Gastrocnemius medialis (tissue), 4 donors: Measurements from ENCODE around the gene CPLANE2. TPM values are rescaled to one million over a fixed set of nuclear protein-coding genes. Genes with fewer than 3 reads are reported as not detected.

ENCODE experiments used
- ATAC-seq, 2 donors: fragments of 150-250 bp; one replicate each; pipeline ENCODE4 v1.9.1; 2016
- DNase-seq, 2 donors: peaks; one replicate each; pipeline ENCODE4 v3.0.0-alpha.2; 2019
- H3K27ac ChIP-seq, 4 donors: fragments of 200-600 bp; sonication (generic); 1 replicate in 1 of 4; 2 replicates in 3 of 4; pipeline ENCODE4 v1.5.1; 2016 to 2018; ENCODE audit warnings: mild to moderate bottlenecking in 2 of 4, moderate library complexity in 1 of 4
- H3K27me3 ChIP-seq, 3 donors: fragments of 200-600 bp; sonication (generic) in 2 of 3; 1 replicate in 1 of 3; 2 replicates in 2 of 3; pipeline versions ENCODE4 v1.5.1 to v1.6.0; 2016 to 2019; ENCODE audit warnings: mild to moderate bottlenecking in 1 of 3, moderate library complexity in 1 of 3
- H3K36me3 ChIP-seq, 2 donors: fragments of 200-600 bp; sonication (generic) in 1 of 2; one replicate each; pipeline ENCODE4 v1.5.1; 2017 to 2018
- H3K4me1 ChIP-seq, 2 donors: fragments of 200-600 bp; sonication (generic) in 1 of 2; one replicate each; pipeline ENCODE4 v1.5.1; 2016 to 2017; ENCODE audit warnings: mild to moderate bottlenecking in 2 of 2
- H3K4me3 ChIP-seq, 4 donors: fragments of 200-600 bp; sonication (generic) in 3 of 4; 1 replicate in 1 of 4; 2 replicates in 3 of 4; pipeline ENCODE4 v1.5.1; 2016 to 2019; ENCODE audit warnings: mild to moderate bottlenecking in 2 of 4
- H3K9me3 ChIP-seq, 3 donors: fragments of 200-600 bp; sonication (generic) in 2 of 3; 1 replicate in 1 of 3; 2 replicates in 2 of 3; pipeline ENCODE4 v1.5.1; 2016 to 2019
- POLR2A ChIP-seq, 2 donors: fragments of 450-650 bp; IDR thresholded peaks; one replicate each; pipeline ENCODE4 v1.6.1; 2017; ENCODE audit warnings: antibody characterized with exemption in 2 of 2, mild to moderate bottlenecking in 2 of 2, moderate library complexity in 2 of 2
- in situ Hi-C, 4 donors: fragments of 200-750 bp; cut with MboI; loops; one replicate each; pipeline versions ENCODE4 v1.15.0 to v1.8.0; 2017; ENCODE audit warnings: low sequenced_read_pairs in 4 of 4
- intact Hi-C: fragments of 100-400 bp; cut with DNase I; formaldehyde crosslinking; loops from one replicate; pipeline ENCODE4 v1.15.1; 2023; ENCODE audit warnings: low total_unique reads
- total RNA-seq, 4 donors: library from RNA; depleted of rRNA; stranded (reverse); fragments of >200 nt; gene quantifications; one replicate each; pipeline versions ENCODE4 v1.1.0 to v1.2.3, GENCODE V29; 2016
- TF ChIP-seq, protein P1 (sequence below), 5 experiments: fragments of 450-650 bp in 3 of 5; fragments of 200-600 bp in 2 of 5; sonication (generic) in 2 of 5; IDR thresholded peaks in 4 of 5; conservative IDR thresholded peaks in 1 of 5; 1 replicate in 4 of 5; 2 replicates in 1 of 5; pipeline ENCODE4 v1.5.1; 2016 to 2019; ENCODE audit warnings: antibody characterized with exemption in 5 of 5, mild to moderate bottlenecking in 3 of 5, moderate library complexity in 3 of 5

CPLANE2 gene
- total RNA-seq, 4 donors from 2014 or later = 0.46 to 6.3 (median 3.1) TPM

DNA sequence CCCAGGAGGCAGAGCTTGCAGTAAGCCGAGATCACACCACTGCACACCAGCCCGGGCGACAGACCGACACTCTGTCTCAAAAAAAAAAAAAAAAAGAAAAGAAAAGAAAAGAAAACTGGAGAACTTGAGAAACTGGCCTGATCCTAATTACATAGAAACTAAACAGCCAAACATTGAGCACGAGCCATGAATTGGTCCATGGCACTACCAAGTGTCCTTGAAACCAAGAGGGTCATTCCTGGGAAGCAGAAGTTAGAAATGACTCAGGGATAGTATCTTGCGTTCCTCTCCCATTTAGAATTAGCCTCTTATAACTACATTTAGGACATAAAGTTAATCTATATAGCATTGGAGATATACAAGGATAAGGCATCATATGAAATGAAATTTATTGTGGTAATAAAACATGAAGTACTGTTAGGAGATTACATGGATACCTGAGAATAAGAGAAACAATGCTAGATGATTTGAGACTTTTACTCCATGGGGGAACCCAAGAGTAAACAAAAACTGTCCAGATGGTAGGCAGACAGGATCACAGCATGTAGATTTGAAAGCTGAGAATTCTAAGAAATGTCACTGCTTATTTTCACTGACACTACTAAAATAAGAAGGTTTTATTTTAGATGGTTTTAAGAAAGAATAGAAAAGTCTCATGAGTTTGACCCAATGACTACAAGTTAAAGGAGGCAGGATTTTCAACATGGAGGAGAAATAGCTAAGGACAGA is 39.5 kb upstream of the CPLANE2 start:
- in situ Hi-C loops = no loop called here

DNA sequence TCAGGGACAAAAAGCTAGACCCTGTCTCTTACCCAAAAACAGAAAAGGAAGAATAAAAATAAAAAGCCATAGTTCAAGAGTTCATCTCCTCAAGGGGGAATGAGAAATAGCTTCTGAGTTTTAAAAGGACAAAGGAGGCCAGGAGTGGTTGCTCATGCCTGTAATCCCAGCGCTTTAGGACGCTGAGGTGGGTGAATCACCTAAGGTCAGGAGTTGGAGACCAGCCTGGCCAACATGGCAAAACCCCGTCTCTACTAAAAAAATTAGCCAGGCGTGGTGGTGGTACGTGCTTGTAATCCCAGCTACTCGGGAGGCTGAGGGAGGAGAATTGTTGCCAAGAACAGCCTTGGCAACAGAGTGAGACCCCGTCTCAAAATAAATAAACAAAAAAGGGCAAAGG is 38.6 kb upstream of the CPLANE2 start:
- DNase-seq = no peak
- Histone ChIP-seq H3K4me3 (no peak overlapping the region), H3K4me1 (peaks cover 10% of the 10 kb centered on the region in 2 donors), H3K36me3 (peaks cover 0 to 3% of the 10 kb centered on the region in 2 donors), H3K27ac (no peak overlapping the region), H3K9me3 (no peaks in the 10 kb centered on the region), H3K27me3 (no peaks in the 10 kb centered on the region)
- TF ChIP-seq, protein P1, sequence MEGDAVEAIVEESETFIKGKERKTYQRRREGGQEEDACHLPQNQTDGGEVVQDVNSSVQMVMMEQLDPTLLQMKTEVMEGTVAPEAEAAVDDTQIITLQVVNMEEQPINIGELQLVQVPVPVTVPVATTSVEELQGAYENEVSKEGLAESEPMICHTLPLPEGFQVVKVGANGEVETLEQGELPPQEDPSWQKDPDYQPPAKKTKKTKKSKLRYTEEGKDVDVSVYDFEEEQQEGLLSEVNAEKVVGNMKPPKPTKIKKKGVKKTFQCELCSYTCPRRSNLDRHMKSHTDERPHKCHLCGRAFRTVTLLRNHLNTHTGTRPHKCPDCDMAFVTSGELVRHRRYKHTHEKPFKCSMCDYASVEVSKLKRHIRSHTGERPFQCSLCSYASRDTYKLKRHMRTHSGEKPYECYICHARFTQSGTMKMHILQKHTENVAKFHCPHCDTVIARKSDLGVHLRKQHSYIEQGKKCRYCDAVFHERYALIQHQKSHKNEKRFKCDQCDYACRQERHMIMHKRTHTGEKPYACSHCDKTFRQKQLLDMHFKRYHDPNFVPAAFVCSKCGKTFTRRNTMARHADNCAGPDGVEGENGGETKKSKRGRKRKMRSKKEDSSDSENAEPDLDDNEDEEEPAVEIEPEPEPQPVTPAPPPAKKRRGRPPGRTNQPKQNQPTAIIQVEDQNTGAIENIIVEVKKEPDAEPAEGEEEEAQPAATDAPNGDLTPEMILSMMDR (IDR thresholded peaks at IDR 0.05 in 4 of 5, conservative IDR thresholded peaks at IDR 0.05 in 1 of 5) = no peak
- TF ChIP-seq POLR2A (IDR thresholded peaks at IDR 0.05) = no peak
- intact Hi-C loops (no loop called here), in situ Hi-C loops (no loop called here)
- no peak for ATAC-seq

More for the DNA sequence above, 39.5 kb upstream of the CPLANE2 start:
- peak in 1 of 2 donors; percentile 79 for ATAC-seq
- H3K4me3 ChIP-seq = no peak overlapping the region
- H3K4me1 ChIP-seq = peaks cover 10 to 11% of the 10 kb centered on the region in 2 donors
- H3K9me3 ChIP-seq = no peaks in the 10 kb centered on the region
- TF ChIP-seq, protein P1 (IDR thresholded peaks at IDR 0.05 in 4 of 5, conservative IDR thresholded peaks at IDR 0.05 in 1 of 5) = no peak
- no peak for TF ChIP-seq POLR2A (IDR thresholded peaks at IDR 0.05)
- intact Hi-C loops = no loop called here
- H3K36me3 ChIP-seq = peaks cover 0 to 1% of the 10 kb centered on the region in 2 donors
- peak overlapping the region in 1 of 4 donors; percentile 3 for H3K27ac ChIP-seq
- DNase-seq = no peak
- H3K27me3 ChIP-seq = no peaks in the 10 kb centered on the region

DNA sequence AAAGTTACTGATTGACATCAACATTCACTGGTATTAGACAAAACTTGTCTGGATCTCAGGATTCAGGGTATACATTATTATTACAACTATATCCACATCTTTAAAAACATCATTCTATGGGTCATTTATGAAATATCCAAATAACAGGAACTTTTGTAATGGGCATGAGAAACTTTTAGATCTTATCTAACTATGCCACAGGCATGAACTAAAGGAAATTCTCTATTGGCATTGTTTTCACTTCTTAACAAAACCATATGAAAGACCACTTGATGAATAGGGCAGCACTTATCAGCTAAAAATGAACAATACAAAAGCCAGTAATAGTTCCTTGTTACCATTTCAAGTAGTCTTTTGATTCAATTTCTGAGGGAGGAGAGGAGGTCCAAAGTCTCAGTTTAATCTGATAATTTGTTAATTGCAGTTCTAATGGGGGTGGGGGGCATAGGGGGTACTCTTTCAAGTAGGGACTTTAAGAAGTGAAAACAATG is 30.8 kb upstream of the CPLANE2 start:
- Histone ChIP-seq H3K27ac (no peak overlapping the region), H3K4me3 (no peak overlapping the region), H3K27me3 (no peaks in the 10 kb centered on the region), H3K4me1 (peaks cover 10 to 30% of the 10 kb centered on the region in 2 donors), H3K9me3 (no peaks in the 10 kb centered on the region), H3K36me3 (peaks cover 0 to 3% of the 10 kb centered on the region in 2 donors)
- DNase-seq (no peak), ATAC-seq (no peak)
- TF ChIP-seq, protein P1 (IDR thresholded peaks at IDR 0.05 in 4 of 5, conservative IDR thresholded peaks at IDR 0.05 in 1 of 5) = no peak
- no peak for TF ChIP-seq POLR2A (IDR thresholded peaks at IDR 0.05)
- in situ Hi-C loops = no loop called here
- intact Hi-C loops = no loop called here

DNA sequence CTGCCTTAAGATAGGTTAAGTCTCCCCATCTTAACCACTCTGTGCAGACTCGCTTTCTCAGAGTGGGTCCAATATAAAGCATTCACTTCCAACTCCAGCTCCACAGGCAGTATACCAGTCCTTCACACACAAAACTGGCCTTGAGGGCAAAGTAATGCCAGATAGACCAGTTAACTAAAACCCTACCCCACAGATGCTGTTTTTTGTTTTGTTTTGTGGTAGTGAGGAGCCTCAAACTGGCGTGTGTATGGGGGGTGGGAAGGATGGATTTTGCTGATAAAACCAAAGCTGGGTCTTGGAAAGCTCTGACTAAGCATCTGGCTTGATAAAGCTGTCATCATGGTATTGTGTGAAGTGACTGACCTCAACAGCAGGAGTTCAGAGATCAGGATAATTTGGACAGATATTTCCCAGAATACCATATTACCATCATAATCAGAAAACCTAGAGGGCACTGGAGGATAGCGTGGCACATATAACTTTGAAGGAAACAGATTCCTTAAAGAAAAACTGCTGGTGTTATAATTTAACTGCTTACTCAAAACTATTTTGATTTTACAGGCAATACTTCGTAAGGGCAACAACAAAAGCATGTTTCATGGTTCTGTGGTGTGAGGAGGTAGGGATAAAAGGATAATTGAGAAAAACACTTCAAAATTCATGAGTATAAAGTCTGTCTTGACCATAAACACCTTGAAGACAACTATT is 29.6 kb upstream of the CPLANE2 start:
- DNase-seq (no peak), ATAC-seq (no peak)
- no peak overlapping the region for H3K4me3 ChIP-seq
- no peaks in the 10 kb centered on the region for H3K27me3 ChIP-seq
- H3K27ac ChIP-seq = peak overlapping the region in 1 of 4 donors; percentile 3
- no peak for TF ChIP-seq POLR2A (IDR thresholded peaks at IDR 0.05)
- TF ChIP-seq, protein P1 (IDR thresholded peaks at IDR 0.05 in 4 of 5, conservative IDR thresholded peaks at IDR 0.05 in 1 of 5) = no peak
- no peaks in the 10 kb centered on the region for H3K9me3 ChIP-seq
- H3K36me3 ChIP-seq = peaks cover 0 to 3% of the 10 kb centered on the region in 2 donors
- intact Hi-C loops = no loop called here
- peaks cover 10 to 30% of the 10 kb centered on the region in 2 donors for H3K4me1 ChIP-seq
- in situ Hi-C loops = no loop called here
